Measurements from ENCODE around the gene SEMA3C. TPM values are rescaled to one million over a fixed set of nuclear protein-coding genes. Genes with fewer than 3 reads are reported as not detected.
"Not testable (repeated sequence)": the region's sequence is repeated elsewhere in the genome, so short reads cannot be mapped to it uniquely, and the experiment has no call there.

Gene SEMA3C
- total RNA-seq, 2 donors from 2014 or later = not detected

GRCh38 chr7:80940539-80941207, 21.8 kb upstream of the SEMA3C start:
- H3K9me3 Mint-ChIP-seq = peaks cover 25% of the 10 kb centered on the region
- no peak for ATAC-seq (replicated peaks)

DNA sequence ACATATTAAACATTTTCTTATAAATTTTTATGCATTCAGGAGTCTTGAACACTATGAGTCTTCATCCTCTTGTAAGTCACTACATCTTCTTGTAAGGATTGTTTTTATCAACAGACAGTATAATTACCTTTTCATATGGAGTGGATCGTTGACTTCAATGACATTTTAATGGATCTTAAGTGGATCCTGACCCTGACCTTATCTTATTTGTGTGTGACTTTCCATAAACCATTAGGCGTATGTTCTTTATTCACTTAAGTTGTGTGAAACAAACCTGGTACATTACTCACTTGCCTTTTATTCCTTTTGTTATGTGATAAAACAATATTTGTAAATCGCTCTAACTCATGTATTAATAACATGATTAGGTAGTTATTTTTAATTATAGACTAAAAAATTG, 18.5 kb upstream of the SEMA3C start:
- H3K9me3 Mint-ChIP-seq = peaks cover 25% of the 10 kb centered on the region
- H3K27me3 Mint-ChIP-seq = no peaks in the 10 kb centered on the region
- ATAC-seq (replicated peaks) = no peak
- H3K36me3 Mint-ChIP-seq (ENCODE audit: low read depth) = no peaks in the 10 kb centered on the region
- H3K4me1 Mint-ChIP-seq = no peaks in the 10 kb centered on the region
- H3K4me3 Mint-ChIP-seq = no peak overlapping the region
- no peak overlapping the region for H3K27ac Mint-ChIP-seq

More at GRCh38 chr7:80940539-80941207, 21.8 kb upstream of the SEMA3C start:
- Mint-ChIP-seq H3K27ac (no peak overlapping the region), H3K4me1 (no peaks in the 10 kb centered on the region), H3K27me3 (no peaks in the 10 kb centered on the region), H3K36me3 (ENCODE audit: low read depth) (no peaks in the 10 kb centered on the region), H3K4me3 (no peak overlapping the region)

DNA sequence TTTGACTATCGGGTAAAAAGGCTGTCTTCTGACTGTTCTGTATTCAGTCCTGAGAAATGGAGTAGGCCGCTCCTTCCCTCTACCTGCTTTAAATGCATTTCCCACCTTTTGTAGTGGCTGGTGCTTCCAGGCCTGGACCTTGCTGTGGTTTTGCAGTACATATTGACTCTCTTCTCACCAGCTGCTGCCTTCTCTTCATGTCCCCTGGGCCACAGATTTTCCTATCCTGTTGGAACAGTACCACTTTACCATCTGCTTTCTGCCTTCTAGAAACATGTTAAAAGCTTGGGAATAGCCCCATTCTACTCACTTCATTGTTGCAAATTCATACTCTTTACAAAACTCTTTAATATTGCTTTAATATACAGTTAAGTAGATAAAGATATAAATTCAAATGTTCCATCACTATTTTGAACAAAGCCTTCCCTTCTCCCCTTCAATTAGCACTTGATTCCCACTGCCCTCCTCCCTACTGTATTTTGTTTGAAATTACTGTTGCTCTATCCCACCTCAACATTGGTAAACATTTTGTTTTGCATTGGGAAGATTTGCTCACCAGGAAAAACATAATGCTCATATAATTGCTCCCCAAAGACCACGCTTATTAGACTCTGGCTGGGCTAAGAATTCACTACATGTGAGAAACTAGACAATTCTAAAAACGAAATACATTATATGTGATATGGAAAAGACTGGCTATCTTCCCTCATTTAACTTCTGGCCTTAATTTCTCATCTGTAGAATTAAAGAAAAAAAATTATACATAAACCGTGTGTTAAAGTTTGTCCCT, 17.3 kb upstream of the SEMA3C start:
- no peak overlapping the region for H3K27ac Mint-ChIP-seq
- peaks cover 21% of the 10 kb centered on the region for H3K9me3 Mint-ChIP-seq
- no peaks in the 10 kb centered on the region for H3K4me1 Mint-ChIP-seq
- no peaks in the 10 kb centered on the region for H3K27me3 Mint-ChIP-seq
- no peaks in the 10 kb centered on the region for H3K36me3 Mint-ChIP-seq (ENCODE audit: low read depth)
- ATAC-seq (replicated peaks) = no peak
- no peak overlapping the region for H3K4me3 Mint-ChIP-seq

DNA sequence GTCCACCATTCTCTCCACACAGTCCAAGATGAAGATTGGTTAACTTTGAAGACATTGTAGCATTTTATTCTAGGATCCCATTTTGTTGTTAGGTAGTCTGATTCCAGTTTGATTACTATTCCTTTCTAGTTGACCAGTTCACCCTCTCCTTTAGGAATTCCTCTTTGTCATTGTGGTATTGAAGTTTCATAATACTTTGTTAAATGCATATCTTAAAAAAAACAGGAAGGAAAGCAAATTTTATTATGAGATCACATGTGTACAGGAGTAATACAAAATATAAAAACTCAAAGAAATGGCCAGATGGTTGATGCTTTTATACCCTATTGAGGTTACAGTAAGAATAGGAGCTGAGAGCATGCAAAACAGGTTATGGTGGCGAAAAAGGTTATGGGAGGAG, 15.5 kb upstream of the SEMA3C start:
- no peaks in the 10 kb centered on the region for H3K27me3 Mint-ChIP-seq
- H3K27ac Mint-ChIP-seq = no peak overlapping the region
- H3K4me3 Mint-ChIP-seq = no peak overlapping the region
- H3K9me3 Mint-ChIP-seq = peaks cover 16% of the 10 kb centered on the region
- no peaks in the 10 kb centered on the region for H3K4me1 Mint-ChIP-seq
- no peaks in the 10 kb centered on the region for H3K36me3 Mint-ChIP-seq (ENCODE audit: low read depth)
- no peak for ATAC-seq (replicated peaks)

DNA sequence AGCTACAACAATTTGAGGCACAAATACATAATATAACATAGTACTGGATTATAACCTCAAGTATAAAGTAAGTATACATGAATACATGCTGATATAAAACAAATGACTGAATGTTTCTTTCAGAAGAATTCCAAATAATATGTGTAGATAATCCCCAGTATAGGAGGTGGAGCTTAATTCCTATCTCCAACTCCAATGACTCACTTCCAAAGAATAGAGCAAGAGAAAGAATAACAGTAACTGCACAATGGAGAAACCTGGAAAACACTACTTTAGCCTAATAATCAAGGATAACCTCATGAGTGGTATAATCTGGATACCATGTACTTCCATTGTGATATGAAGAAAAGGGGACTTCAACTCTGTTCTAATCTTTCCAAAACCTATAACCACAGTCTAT, 13.7 kb upstream of the SEMA3C start:
- peaks cover 11% of the 10 kb centered on the region for H3K9me3 Mint-ChIP-seq
- H3K4me1 Mint-ChIP-seq = no peaks in the 10 kb centered on the region
- no peak overlapping the region for H3K27ac Mint-ChIP-seq
- ATAC-seq (replicated peaks) = no peak
- no peaks in the 10 kb centered on the region for H3K27me3 Mint-ChIP-seq
- H3K4me3 Mint-ChIP-seq = no peak overlapping the region
- no peaks in the 10 kb centered on the region for H3K36me3 Mint-ChIP-seq (ENCODE audit: low read depth)

GRCh38 chr7:80929619-80930018, 10.8 kb upstream of the SEMA3C start:
- peaks cover 7% of the 10 kb centered on the region for H3K9me3 Mint-ChIP-seq
- H3K27ac Mint-ChIP-seq = no peak overlapping the region
- H3K4me3 Mint-ChIP-seq = no peak overlapping the region
- H3K4me1 Mint-ChIP-seq = no peaks in the 10 kb centered on the region
- ATAC-seq (replicated peaks) = no peak
- H3K27me3 Mint-ChIP-seq = no peaks in the 10 kb centered on the region
- no peaks in the 10 kb centered on the region for H3K36me3 Mint-ChIP-seq (ENCODE audit: low read depth)

DNA sequence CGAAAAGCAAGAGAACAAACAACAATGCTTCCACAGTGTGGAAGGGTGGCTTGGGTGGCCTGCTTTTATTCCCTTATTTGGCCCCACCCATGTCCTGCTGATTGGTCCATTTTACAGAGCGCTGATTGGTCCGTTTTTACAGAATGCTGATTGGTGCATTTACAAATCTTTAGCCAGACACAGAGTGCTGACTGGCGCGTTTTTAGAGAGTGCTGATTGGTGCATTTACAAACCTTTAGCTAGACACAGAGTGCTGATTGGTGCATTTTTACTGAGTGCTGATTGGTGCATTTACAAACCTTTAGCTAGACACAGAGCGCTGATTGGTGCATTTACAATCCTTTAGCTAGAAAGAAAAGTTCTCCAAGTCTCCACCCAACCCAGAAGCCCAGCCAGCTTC, 8.1 kb upstream of the SEMA3C start:
- H3K27me3 Mint-ChIP-seq; H3K4me3 Mint-ChIP-seq; ATAC-seq (replicated peaks); H3K36me3 Mint-ChIP-seq (ENCODE audit: low read depth); H3K9me3 Mint-ChIP-seq; H3K27ac Mint-ChIP-seq; H3K4me1 Mint-ChIP-seq: not testable (repeated sequence)

DNA sequence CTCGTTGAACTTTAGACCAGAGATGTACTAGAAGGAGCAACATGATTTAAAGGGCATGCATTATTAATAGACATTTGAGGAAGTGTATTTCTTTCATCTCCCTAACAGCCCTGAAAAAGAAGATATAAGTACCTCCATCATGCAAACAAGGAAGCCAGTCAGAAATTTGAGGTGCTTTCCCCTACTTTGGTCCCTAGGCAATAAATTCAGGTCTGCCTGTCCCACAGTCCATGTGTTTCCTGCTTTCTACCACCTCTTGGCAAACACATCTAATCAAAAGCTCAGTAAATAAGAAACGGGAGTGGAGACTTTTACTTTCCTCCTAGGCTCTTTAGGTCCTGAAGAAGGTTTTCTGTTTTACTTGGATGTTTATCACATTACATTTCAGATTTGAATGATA, 5.2 kb upstream of the SEMA3C start:
- Mint-ChIP-seq H3K36me3 (ENCODE audit: low read depth) (no peaks in the 10 kb centered on the region), H3K9me3 (peaks cover 3% of the 10 kb centered on the region), H3K27ac (no peak overlapping the region), H3K27me3 (peaks cover 8% of the 10 kb centered on the region), H3K4me1 (no peaks in the 10 kb centered on the region), H3K4me3 (no peak overlapping the region)
- no peak for ATAC-seq (replicated peaks)

- no peaks in the 10 kb centered on the region for H3K4me1 Mint-ChIP-seq
- ATAC-seq (replicated peaks) = no peak
- peaks cover 3% of the 10 kb centered on the region for H3K9me3 Mint-ChIP-seq
Measured at GRCh38 chr7:80923211-80923612, 4.4 kb upstream of the SEMA3C start.

DNA sequence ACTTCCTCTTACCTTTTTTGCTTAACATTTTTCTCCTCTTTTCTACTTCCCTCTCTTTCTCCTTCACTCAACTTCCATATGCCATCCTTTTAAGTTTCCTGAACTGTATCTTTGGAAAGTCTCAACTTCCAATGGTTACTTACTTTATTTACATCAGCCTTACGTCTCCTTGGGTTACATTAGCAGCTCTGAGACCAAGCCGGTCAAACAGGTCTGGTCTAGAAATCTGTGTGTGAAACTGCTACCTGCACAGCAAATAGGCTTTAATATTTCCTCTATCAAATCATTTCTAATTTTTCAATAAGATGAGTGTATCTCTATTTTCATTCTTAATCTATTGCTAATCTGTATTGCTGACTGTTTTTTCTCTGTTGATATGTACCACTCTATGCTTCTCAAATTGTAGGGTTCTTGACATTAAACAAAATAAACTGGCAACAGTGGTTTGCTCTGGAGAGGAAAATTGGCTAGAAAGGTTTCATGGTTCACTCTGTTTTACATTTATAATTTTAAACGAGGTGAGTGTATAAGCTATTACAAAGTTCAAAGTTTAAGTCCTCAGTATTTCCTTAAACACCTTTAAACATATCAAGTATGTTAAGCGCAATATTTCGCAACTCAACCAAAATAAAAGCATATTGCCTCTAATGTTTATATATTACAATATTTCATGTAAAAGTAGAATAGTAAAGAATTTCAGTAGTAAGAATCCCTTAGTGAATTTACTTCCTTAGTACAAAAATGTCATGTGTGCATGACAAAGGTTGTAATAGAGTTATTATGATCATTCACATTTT, 3.6 kb upstream of the SEMA3C start:
- ATAC-seq (replicated peaks) = no peak
- Mint-ChIP-seq H3K4me3 (no peak overlapping the region), H3K36me3 (ENCODE audit: low read depth) (no peaks in the 10 kb centered on the region), H3K27ac (no peak overlapping the region), H3K4me1 (no peaks in the 10 kb centered on the region), H3K27me3 (peaks cover 17% of the 10 kb centered on the region), H3K9me3 (peaks cover 3% of the 10 kb centered on the region)

More at GRCh38 chr7:80923211-80923612, 4.4 kb upstream of the SEMA3C start:
- Mint-ChIP-seq H3K27ac (no peak overlapping the region), H3K27me3 (peaks cover 13% of the 10 kb centered on the region), H3K4me3 (no peak overlapping the region), H3K36me3 (ENCODE audit: low read depth) (no peaks in the 10 kb centered on the region)

- no peaks in the 10 kb centered on the region for H3K36me3 Mint-ChIP-seq (ENCODE audit: low read depth)
- peaks cover 20% of the 10 kb centered on the region for H3K27me3 Mint-ChIP-seq
- H3K4me1 Mint-ChIP-seq = no peaks in the 10 kb centered on the region
Measured at GRCh38 chr7:80921130-80921529, 2.3 kb upstream of the SEMA3C start.

DNA sequence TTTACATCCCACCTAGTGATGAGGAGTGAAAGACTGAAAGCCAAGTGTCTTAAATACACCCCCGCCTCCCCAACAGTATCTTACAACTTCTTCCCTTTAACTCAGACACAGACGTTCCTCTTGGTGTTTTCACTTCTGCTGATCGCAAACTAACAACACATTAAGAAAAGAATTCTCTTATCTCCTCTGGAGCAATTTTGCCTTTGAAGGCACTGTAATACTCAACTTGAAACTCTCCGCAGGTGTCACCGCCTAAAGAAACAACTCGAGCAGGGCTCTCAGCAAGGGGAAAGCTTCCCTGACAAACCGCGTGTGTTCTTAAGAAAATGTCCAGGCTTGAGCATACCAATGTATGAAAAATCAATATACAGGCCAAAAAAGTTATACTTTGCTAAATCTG, 452 bp downstream of the SEMA3C start:
- H3K27me3 Mint-ChIP-seq = peaks cover 23% of the 10 kb centered on the region
- no peaks in the 10 kb centered on the region for H3K36me3 Mint-ChIP-seq (ENCODE audit: low read depth)
- H3K4me1 Mint-ChIP-seq = no peaks in the 10 kb centered on the region
- ATAC-seq (replicated peaks) = no peak
- no peak overlapping the region for H3K27ac Mint-ChIP-seq
- no peaks in the 10 kb centered on the region for H3K9me3 Mint-ChIP-seq
- H3K4me3 Mint-ChIP-seq = no peak overlapping the region

More at GRCh38 chr7:80921130-80921529, 2.3 kb upstream of the SEMA3C start:
- ATAC-seq (replicated peaks) = no peak
- Mint-ChIP-seq H3K9me3 (peaks cover 3% of the 10 kb centered on the region), H3K4me3 (no peak overlapping the region), H3K27ac (no peak overlapping the region)

GRCh38 chr7:80916770-80917741, 1.8 kb downstream of the SEMA3C start:
- Mint-ChIP-seq H3K9me3 (no peaks in the 10 kb centered on the region), H3K36me3 (ENCODE audit: low read depth) (no peaks in the 10 kb centered on the region)
- no peak for ATAC-seq (replicated peaks)

DNA sequence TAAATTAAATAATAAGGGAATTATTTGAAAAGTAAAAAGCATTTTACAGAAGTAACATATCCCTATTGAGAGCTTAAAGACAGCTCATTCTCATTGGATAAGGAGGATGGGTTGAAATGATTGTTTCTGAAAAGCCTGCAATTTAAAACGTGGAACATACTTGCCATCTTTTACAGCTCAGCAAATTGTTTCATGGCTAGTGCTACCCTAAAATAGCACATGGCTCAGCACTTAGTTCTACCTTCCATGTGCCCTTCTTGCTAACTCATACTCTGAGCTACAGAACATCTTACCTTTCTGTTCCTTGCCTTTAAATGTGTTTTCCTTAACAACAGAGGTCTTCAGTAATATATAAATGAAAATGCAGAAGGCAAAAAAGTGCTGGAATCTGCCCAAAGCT, 8.6 kb downstream of the SEMA3C start:
- Mint-ChIP-seq H3K4me1 (no peaks in the 10 kb centered on the region), H3K36me3 (ENCODE audit: low read depth) (no peaks in the 10 kb centered on the region), H3K4me3 (no peak overlapping the region), H3K27me3 (no peaks in the 10 kb centered on the region), H3K9me3 (peaks cover 11% of the 10 kb centered on the region), H3K27ac (no peak overlapping the region)
- ATAC-seq (replicated peaks) = no peak

More at GRCh38 chr7:80916770-80917741, 1.8 kb downstream of the SEMA3C start:
- Mint-ChIP-seq H3K4me1 (no peaks in the 10 kb centered on the region), H3K4me3 (no peak overlapping the region), H3K27me3 (peaks cover 23% of the 10 kb centered on the region), H3K27ac (no peak overlapping the region)
